Retinal pigment epithelial cell (primary cell): ENCODE measurements around the gene PICALM.
"Not testable (repeated sequence)": the region's sequence is repeated elsewhere in the genome, so short reads cannot be mapped to it uniquely, and the experiment has no call there.

Source experiments
- DNase-seq: peaks from one replicate; pipeline ENCODE4 v3.0.0-alpha.2; 2010; ENCODE audit warnings: low read depth
- H3K4me3 ChIP-seq: 2 replicates; pipeline ENCODE4 v1.5.1; 2011; ENCODE audit warnings: mild to moderate bottlenecking, low read length, control low read depth, moderate library complexity
- TF ChIP-seq, protein P1 (sequence below): conservative IDR thresholded peaks from 2 replicates; pipeline ENCODE4 v1.5.1; 2011; ENCODE audit warnings: low read depth, low read length, control low read depth, inconsistent platforms

The PICALM gene

GRCh38 chr11:86099874-86100273, 31.0 kb upstream of the PICALM start:
- TF ChIP-seq, protein P1, sequence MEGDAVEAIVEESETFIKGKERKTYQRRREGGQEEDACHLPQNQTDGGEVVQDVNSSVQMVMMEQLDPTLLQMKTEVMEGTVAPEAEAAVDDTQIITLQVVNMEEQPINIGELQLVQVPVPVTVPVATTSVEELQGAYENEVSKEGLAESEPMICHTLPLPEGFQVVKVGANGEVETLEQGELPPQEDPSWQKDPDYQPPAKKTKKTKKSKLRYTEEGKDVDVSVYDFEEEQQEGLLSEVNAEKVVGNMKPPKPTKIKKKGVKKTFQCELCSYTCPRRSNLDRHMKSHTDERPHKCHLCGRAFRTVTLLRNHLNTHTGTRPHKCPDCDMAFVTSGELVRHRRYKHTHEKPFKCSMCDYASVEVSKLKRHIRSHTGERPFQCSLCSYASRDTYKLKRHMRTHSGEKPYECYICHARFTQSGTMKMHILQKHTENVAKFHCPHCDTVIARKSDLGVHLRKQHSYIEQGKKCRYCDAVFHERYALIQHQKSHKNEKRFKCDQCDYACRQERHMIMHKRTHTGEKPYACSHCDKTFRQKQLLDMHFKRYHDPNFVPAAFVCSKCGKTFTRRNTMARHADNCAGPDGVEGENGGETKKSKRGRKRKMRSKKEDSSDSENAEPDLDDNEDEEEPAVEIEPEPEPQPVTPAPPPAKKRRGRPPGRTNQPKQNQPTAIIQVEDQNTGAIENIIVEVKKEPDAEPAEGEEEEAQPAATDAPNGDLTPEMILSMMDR = no peak
- no peak for DNase-seq
- no peak overlapping the region for H3K4me3 ChIP-seq

DNA sequence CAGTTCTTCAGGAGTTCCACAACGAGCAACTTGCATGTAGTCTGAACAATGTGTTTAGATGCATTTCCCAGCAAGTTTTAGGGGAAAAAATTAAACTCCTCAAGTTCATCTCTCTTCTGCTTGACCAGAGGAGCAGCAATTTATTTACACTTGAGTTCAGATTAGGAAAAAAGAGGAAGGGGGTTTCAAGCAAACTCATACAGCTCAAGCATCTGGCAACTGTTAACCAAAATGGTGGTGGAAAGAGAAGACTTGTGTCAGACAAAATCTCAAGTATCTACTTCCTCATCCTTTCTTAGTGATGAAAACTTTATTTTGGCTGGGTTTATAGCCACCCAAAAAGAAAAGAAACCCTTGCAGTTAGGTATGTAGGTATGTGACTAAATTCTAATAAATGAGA, 29.1 kb upstream of the PICALM start:
- TF ChIP-seq, protein P1 = no peak
- no peak overlapping the region for H3K4me3 ChIP-seq
- no peak for DNase-seq

- TF ChIP-seq, protein P1 = no peak
- no peak overlapping the region for H3K4me3 ChIP-seq
- no peak for DNase-seq
Measured at GRCh38 chr11:86091566-86091965, 22.7 kb upstream of the PICALM start.

GRCh38 chr11:86091086-86091485, 22.2 kb upstream of the PICALM start:
- TF ChIP-seq, protein P1 = no peak
- H3K4me3 ChIP-seq = no peak overlapping the region
- DNase-seq = no peak

- peak; percentile 80 for DNase-seq
- H3K4me3 ChIP-seq = no peak overlapping the region
- TF ChIP-seq, protein P1 = no peak
Measured at GRCh38 chr11:86089659-86090058, 20.8 kb upstream of the PICALM start.

GRCh38 chr11:86087688-86088087, 18.8 kb upstream of the PICALM start:
- not testable (repeated sequence) for DNase-seq, H3K4me3 ChIP-seq

- no peak for DNase-seq
- TF ChIP-seq, protein P1 = no peak
Measured at GRCh38 chr11:86087256-86087655, 18.4 kb upstream of the PICALM start.

DNA sequence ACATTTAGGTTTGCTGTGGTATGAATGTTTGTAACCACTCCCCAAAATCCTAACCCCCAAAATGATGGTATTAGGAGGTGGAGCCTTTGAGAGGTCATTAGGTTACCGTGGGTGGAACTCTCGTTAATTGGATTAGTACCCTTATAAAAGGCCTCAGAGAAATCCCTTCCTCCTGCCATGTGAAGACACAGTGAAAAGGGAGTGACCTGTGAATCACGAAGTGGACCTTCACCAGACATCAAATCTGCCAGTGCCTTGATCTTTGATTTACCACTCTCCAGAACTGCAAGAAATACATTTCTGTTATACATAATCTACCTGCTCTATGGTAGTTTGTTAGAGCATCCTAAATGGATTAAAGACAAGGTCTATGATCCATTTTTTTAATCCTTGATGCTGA, 12.6 kb upstream of the PICALM start:
- TF ChIP-seq, protein P1 = no peak
- DNase-seq = no peak
- no peak overlapping the region for H3K4me3 ChIP-seq

More at GRCh38 chr11:86087256-86087655, 18.4 kb upstream of the PICALM start:
- H3K4me3 ChIP-seq = no peak overlapping the region
